Activated CD4-positive, CD25-positive, alpha-beta regulatory T cell treated with anti-CD3 and anti-CD28 coated beads, Interleukin-2, amount 50 U/mL, for 24 hours (primary cell): ENCODE measurements around the gene PLA2G4F.

Experiments
- ATAC-seq, 2 donors: fragments of 150-1000 bp; cut with Tn5 transposase; one replicate each; pipeline ENCODE4 v1.10.0; 2021; ENCODE audit warnings: mild to moderate bottlenecking in 1 of 2, moderate library complexity in 1 of 2

The PLA2G4F gene

GRCh38 chr15:42146551-42147430, 9.6 kb downstream of the PLA2G4F start:
- no peak for ATAC-seq

GRCh38 chr15:42145546-42146455, 10.6 kb downstream of the PLA2G4F start:
- ATAC-seq = no peak

- no peak for ATAC-seq
Measured at GRCh38 chr15:42144841-42145375, 11.5 kb downstream of the PLA2G4F start.

GRCh38 chr15:42143866-42144625, 12.4 kb downstream of the PLA2G4F start:
- ATAC-seq = no peak

GRCh38 chr15:42143356-42143755, 13.1 kb downstream of the PLA2G4F start:
- no peak for ATAC-seq

GRCh38 chr15:42141795-42142667, 14.4 kb downstream of the PLA2G4F start:
- ATAC-seq = no peak

GRCh38 chr15:42141246-42141645, 15.2 kb downstream of the PLA2G4F start:
- ATAC-seq = no peak

- ATAC-seq = no peak
Measured at GRCh38 chr15:42140383-42141070, 15.9 kb downstream of the PLA2G4F start.

GRCh38 chr15:42139596-42139995, 16.8 kb downstream of the PLA2G4F start:
- no peak for ATAC-seq

GRCh38 chr15:42138968-42139386, 17.5 kb downstream of the PLA2G4F start:
- no peak for ATAC-seq

GRCh38 chr15:42138411-42138810, 18.0 kb downstream of the PLA2G4F start:
- ATAC-seq = no peak

- ATAC-seq = no peak
Measured at GRCh38 chr15:42137461-42138261, 18.8 kb downstream of the PLA2G4F start.

- no peak for ATAC-seq
Measured at GRCh38 chr15:42136513-42136912, 19.9 kb downstream of the PLA2G4F start.

GRCh38 chr15:42135351-42135750, 21.1 kb downstream of the PLA2G4F start:
- no peak for ATAC-seq

GRCh38 chr15:42134617-42135245, 21.7 kb downstream of the PLA2G4F start:
- no peak for ATAC-seq

GRCh38 chr15:42133886-42134502, 22.4 kb downstream of the PLA2G4F start:
- peak; percentile 28 to 60 for ATAC-seq

- ATAC-seq = no peak
Measured at GRCh38 chr15:42133356-42133755, 23.1 kb downstream of the PLA2G4F start.

GRCh38 chr15:42131826-42132806, 24.3 kb downstream of the PLA2G4F start:
- ATAC-seq = no peak
